ENCODE measurements around the gene NOTCH2. TPM values are rescaled to one million over a fixed set of nuclear protein-coding genes. Genes with fewer than 3 reads are reported as not detected.

The NOTCH2 gene
- total and polyA plus RNA-seq, 4 donors, result 8.7 to 55.3 (median 27.4) TPM

DNA sequence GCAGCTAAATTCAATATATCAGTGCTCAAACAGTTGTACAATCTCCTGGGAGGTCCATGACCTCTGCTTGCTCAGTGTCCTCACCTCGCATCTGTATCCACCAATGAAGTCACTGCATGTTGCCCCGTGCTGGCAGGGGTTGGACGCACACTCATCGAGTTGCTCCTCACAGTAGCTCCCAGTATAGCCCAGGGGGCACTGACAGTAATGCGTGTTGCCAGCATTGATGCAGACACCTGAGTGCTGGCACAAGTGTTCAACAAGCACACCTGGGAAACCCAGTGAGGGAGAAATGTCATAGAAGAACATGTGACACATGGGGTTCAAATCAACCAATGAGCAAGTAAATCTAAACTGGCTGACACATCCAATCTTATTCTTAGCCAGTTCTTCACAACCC, 132.3 kb downstream of the NOTCH2 start:
- no peak overlapping the region for H3K4me3 ChIP-seq (ENCODE audit: low read depth in 1 of 3, low read length in 3 of 3)
- no peaks in the 10 kb centered on the region for H3K4me1 ChIP-seq (ENCODE audit: control insufficient read depth in 4 of 4, insufficient read depth in 4 of 4, low read length in 3 of 4)
- peaks cover 28 to 72% (median 71%) of the 10 kb centered on the region in 4 donors for H3K36me3 ChIP-seq (ENCODE audit: control insufficient read depth in 4 of 4, insufficient read depth in 3 of 4, low read depth in 1 of 4, low read length in 3 of 4)
- H3K9ac ChIP-seq (ENCODE audit: low read depth in 1 of 2, low read length in 2 of 2), result no peak overlapping the region
- WGBS, result 98% methylated on average over 5 of the region's 5 CpGs
- H3K27ac ChIP-seq (ENCODE audit: low read depth in 1 of 2, low read length in 2 of 2), result no peak overlapping the region
- TF ChIP-seq, protein P1, sequence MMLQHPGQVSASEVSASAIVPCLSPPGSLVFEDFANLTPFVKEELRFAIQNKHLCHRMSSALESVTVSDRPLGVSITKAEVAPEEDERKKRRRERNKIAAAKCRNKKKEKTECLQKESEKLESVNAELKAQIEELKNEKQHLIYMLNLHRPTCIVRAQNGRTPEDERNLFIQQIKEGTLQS (IDR thresholded peaks at IDR 0.05), result no peak
- TF ChIP-seq TAF1 (conservative IDR thresholded peaks at IDR 0.05) (no peak), EGR1 (IDR thresholded peaks at IDR 0.05; ENCODE audit: low read depth in 2 of 2) (no peak), FOXA2 (IDR thresholded peaks at IDR 0.05) (no peak), HNF4G (IDR thresholded peaks at IDR 0.05) (no peak), NR2F2 (IDR thresholded peaks at IDR 0.05) (no peak), FOXA1 (IDR thresholded peaks at IDR 0.05) (no peak), RAD21 (IDR thresholded peaks at IDR 0.05) (no peak), GABPA (IDR thresholded peaks at IDR 0.05 in 1 of 2, conservative IDR thresholded peaks at IDR 0.05 in 1 of 2) (no peak), RXRA (IDR thresholded peaks at IDR 0.05) (no peak), YY1 (IDR thresholded peaks at IDR 0.05) (no peak), HNF4A (conservative IDR thresholded peaks at IDR 0.05) (no peak), JUND (IDR thresholded peaks at IDR 0.05) (no peak), SP1 (IDR thresholded peaks at IDR 0.05) (no peak)
- TF ChIP-seq, protein P2, sequence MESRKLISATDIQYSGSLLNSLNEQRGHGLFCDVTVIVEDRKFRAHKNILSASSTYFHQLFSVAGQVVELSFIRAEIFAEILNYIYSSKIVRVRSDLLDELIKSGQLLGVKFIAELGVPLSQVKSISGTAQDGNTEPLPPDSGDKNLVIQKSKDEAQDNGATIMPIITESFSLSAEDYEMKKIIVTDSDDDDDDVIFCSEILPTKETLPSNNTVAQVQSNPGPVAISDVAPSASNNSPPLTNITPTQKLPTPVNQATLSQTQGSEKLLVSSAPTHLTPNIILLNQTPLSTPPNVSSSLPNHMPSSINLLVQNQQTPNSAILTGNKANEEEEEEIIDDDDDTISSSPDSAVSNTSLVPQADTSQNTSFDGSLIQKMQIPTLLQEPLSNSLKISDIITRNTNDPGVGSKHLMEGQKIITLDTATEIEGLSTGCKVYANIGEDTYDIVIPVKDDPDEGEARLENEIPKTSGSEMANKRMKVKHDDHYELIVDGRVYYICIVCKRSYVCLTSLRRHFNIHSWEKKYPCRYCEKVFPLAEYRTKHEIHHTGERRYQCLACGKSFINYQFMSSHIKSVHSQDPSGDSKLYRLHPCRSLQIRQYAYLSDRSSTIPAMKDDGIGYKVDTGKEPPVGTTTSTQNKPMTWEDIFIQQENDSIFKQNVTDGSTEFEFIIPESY (IDR thresholded peaks at IDR 0.05), result no peak
- TF ChIP-seq, protein P3, sequence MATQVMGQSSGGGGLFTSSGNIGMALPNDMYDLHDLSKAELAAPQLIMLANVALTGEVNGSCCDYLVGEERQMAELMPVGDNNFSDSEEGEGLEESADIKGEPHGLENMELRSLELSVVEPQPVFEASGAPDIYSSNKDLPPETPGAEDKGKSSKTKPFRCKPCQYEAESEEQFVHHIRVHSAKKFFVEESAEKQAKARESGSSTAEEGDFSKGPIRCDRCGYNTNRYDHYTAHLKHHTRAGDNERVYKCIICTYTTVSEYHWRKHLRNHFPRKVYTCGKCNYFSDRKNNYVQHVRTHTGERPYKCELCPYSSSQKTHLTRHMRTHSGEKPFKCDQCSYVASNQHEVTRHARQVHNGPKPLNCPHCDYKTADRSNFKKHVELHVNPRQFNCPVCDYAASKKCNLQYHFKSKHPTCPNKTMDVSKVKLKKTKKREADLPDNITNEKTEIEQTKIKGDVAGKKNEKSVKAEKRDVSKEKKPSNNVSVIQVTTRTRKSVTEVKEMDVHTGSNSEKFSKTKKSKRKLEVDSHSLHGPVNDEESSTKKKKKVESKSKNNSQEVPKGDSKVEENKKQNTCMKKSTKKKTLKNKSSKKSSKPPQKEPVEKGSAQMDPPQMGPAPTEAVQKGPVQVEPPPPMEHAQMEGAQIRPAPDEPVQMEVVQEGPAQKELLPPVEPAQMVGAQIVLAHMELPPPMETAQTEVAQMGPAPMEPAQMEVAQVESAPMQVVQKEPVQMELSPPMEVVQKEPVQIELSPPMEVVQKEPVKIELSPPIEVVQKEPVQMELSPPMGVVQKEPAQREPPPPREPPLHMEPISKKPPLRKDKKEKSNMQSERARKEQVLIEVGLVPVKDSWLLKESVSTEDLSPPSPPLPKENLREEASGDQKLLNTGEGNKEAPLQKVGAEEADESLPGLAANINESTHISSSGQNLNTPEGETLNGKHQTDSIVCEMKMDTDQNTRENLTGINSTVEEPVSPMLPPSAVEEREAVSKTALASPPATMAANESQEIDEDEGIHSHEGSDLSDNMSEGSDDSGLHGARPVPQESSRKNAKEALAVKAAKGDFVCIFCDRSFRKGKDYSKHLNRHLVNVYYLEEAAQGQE (IDR thresholded peaks at IDR 0.05), result no peak
- TF ChIP-seq, protein P4, sequence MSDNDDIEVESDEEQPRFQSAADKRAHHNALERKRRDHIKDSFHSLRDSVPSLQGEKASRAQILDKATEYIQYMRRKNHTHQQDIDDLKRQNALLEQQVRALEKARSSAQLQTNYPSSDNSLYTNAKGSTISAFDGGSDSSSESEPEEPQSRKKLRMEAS (IDR thresholded peaks at IDR 0.05), result no peak
- TF ChIP-seq, protein P5, sequence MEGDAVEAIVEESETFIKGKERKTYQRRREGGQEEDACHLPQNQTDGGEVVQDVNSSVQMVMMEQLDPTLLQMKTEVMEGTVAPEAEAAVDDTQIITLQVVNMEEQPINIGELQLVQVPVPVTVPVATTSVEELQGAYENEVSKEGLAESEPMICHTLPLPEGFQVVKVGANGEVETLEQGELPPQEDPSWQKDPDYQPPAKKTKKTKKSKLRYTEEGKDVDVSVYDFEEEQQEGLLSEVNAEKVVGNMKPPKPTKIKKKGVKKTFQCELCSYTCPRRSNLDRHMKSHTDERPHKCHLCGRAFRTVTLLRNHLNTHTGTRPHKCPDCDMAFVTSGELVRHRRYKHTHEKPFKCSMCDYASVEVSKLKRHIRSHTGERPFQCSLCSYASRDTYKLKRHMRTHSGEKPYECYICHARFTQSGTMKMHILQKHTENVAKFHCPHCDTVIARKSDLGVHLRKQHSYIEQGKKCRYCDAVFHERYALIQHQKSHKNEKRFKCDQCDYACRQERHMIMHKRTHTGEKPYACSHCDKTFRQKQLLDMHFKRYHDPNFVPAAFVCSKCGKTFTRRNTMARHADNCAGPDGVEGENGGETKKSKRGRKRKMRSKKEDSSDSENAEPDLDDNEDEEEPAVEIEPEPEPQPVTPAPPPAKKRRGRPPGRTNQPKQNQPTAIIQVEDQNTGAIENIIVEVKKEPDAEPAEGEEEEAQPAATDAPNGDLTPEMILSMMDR (IDR thresholded peaks at IDR 0.05; ENCODE audit: low read depth, low read length, missing input control), result no peak
- no peaks in the 10 kb centered on the region for H3K9me3 ChIP-seq (ENCODE audit: control insufficient read depth in 4 of 4, low read length in 3 of 4)
- DNase-seq (ENCODE audit: low spot score), result no peak
- H3K27me3 ChIP-seq (ENCODE audit: control insufficient read depth in 4 of 4, insufficient read depth in 4 of 4, low read length in 3 of 4), result no peaks in the 10 kb centered on the region
